Cardiac fibroblast (primary cell): Measurements from ENCODE around the gene CCDC177.

Experiments
- DNase-seq, 2 donors: peaks; one replicate each; pipeline versions ENCODE4 v3.0.0 to v3.0.0-alpha.2; 2010; ENCODE audit warnings: low read depth in 2 of 2
- H3K4me3 ChIP-seq, 2 donors: replicated peaks in 1 of 2; 1 replicate in 1 of 2; 2 replicates in 1 of 2; pipeline ENCODE4 v1.5.1; 2011; ENCODE audit warnings: low read depth in 2 of 2, low read length in 2 of 2, mild to moderate bottlenecking in 2 of 2, moderate library complexity in 1 of 2
- CTCF ChIP-seq: IDR thresholded peaks from one replicate; pipeline ENCODE4 v1.5.1; 2011; ENCODE audit warnings: low read depth, mild to moderate bottlenecking, low read length, inconsistent platforms

Gene CCDC177

GRCh38 chr14:69612014-69612782, 37.5 kb upstream of the CCDC177 start:
- TF ChIP-seq CTCF: no peak
- peak; percentile 28 for DNase-seq
- H3K4me3 ChIP-seq: peak overlapping the region; percentile 82 to 92

- peak within 1 kb of the TSS; percentile 82 to 92 for H3K4me3 ChIP-seq
- peak; percentile 84 to 94 for DNase-seq
- TF ChIP-seq CTCF: no peak
Observed at GRCh38 chr14:69611172-69612013, 36.7 kb upstream of the CCDC177 start, which contains the start of gene SUSD6. TSS of gene SUSD6 (plus strand) at chr14:69611596. CDS start at chr14:69658593, 46,997 bp downstream.

GRCh38 chr14:69610874-69611171, 36.2 kb upstream of the CCDC177 start:
- DNase-seq: peak; percentile 53 to 57
- TF ChIP-seq CTCF: no peak

GRCh38 chr14:69610020-69610873, 35.6 kb upstream of the CCDC177 start:
- no peak for TF ChIP-seq CTCF
- peak in 1 of 2 donors; percentile 31 for DNase-seq
- H3K4me3 ChIP-seq: peak overlapping the region; percentile 44 to 60

More at GRCh38 chr14:69610874-69611171, 36.2 kb upstream of the CCDC177 start:
- peak overlapping the region; percentile 44 to 60 for H3K4me3 ChIP-seq

- peak in 1 of 2 donors; percentile 20 for DNase-seq
- H3K4me3 ChIP-seq: no peak overlapping the region
- no peak for TF ChIP-seq CTCF
Observed at GRCh38 chr14:69606258-69607184, 31.9 kb upstream of the CCDC177 start.
